HepG2 (cell line): ENCODE measurements around the gene JMJD1C. TPM values are rescaled to one million over a fixed set of nuclear protein-coding genes. Genes with fewer than 3 reads are reported as not detected.

ENCODE experiments used
- ATAC-seq: fragments of 200-7000 bp; cut with Tn5 transposase; 3 replicates; pipeline ENCODE4 v1.9.1; 2020; ENCODE audit warnings: mild to moderate bottlenecking, moderate library complexity
- BruUV-seq: library from RNA; stranded (reverse); fragments of 400-500 nt; replicated peaks from 2 replicates; lab custom pipeline; 2021; lab: Mats Ljungman, UMichigan
- CTCF ChIA-PET: fragments of 300-600 bp; formaldehyde crosslinking; extraction: SDS; loops from one replicate; lab custom pipeline; 2021; ENCODE audit warnings: low total read pairs, inconsistent platforms, low intra/inter-chr PET ratio; lab: Yijun Ruan, JAX
- POLR2A ChIA-PET: fragments of 350-600 bp; sonication (Branson Sonifier 250); formaldehyde crosslinking; loops from one replicate; lab custom pipeline; 2020; ENCODE audit warnings: antibody characterized with exemption, inconsistent platforms; lab: Yijun Ruan, JAX
- DNase-seq: peaks from one replicate; pipeline ENCODE4 v3.0.0-alpha.2; 2015; ENCODE audit warnings: low spot score
- FAIRE-seq: peaks from 3 replicates; lab custom pipeline; 2011; peaks lifted over from hg19 to GRCh38; lab: Jason Lieb, UNC
- H2AFZ ChIP-seq: one replicate; pipeline ENCODE4 v1.6.1; 2011; ENCODE audit warnings: low read length, inconsistent platforms
- H3K27ac ChIP-seq: fragments of 300-600 bp; 3 replicates; pipeline ENCODE4 v1.8.0; 2011; ENCODE audit warnings: mixed run types, mild to moderate bottlenecking, mixed read lengths, low read length, inconsistent platforms; ENCODE audit not compliant: insufficient read depth; ENCODE audit errors: extremely low read length
- H3K27me3 ChIP-seq, 2 experiments: fragments of 200-600 bp in 1 of 2; 2 replicates in 1 of 2; 3 replicates in 1 of 2; pipeline versions ENCODE4 v1.6.0 to v1.8.0; 2011; ENCODE audit warnings: low read length in 2 of 2, mild to moderate bottlenecking in 2 of 2, moderate library complexity in 2 of 2, inconsistent platforms in 1 of 2; ENCODE audit not compliant: insufficient read depth in 2 of 2, control insufficient read depth in 1 of 2
- H3K36me3 ChIP-seq, 2 experiments: fragments of 200-600 bp in 1 of 2; replicated peaks in 1 of 2; 2 replicates in 1 of 2; 3 replicates in 1 of 2; pipeline versions ENCODE4 v1.5.1 to v1.8.0; 2011; ENCODE audit warnings: low read length in 2 of 2, inconsistent platforms in 1 of 2; ENCODE audit not compliant: insufficient read depth in 2 of 2, control insufficient read depth in 1 of 2
- H3K4me1 ChIP-seq: 2 replicates; pipeline ENCODE4 v1.5.1; 2012; ENCODE audit warnings: low read length, inconsistent platforms; ENCODE audit not compliant: insufficient read depth
- H3K4me2 ChIP-seq: 2 replicates; pipeline ENCODE4 v1.6.0; 2011; ENCODE audit warnings: low read depth, low read length, inconsistent platforms
- H3K4me3 ChIP-seq, 3 experiments: fragments of 200-600 bp in 1 of 3; sonication (generic), shearing (Covaris generic) in 1 of 3; replicated peaks in 1 of 3; 2 replicates each; pipeline ENCODE4 v1.5.1; 2011 to 2016; ENCODE audit warnings: low read length in 3 of 3, inconsistent platforms in 2 of 3, low read depth in 2 of 3, mild to moderate bottlenecking in 2 of 3, control low read depth in 1 of 3, mixed read lengths in 1 of 3; ENCODE audit not compliant: insufficient read depth in 1 of 3
- H3K79me2 ChIP-seq: one replicate; pipeline ENCODE4 v1.6.1; 2011; ENCODE audit warnings: low read length, inconsistent platforms; ENCODE audit not compliant: insufficient read depth
- H3K9ac ChIP-seq: 2 replicates; pipeline ENCODE4 v1.6.0; 2011; ENCODE audit warnings: mild to moderate bottlenecking, low read depth, low read length, inconsistent platforms; ENCODE audit not compliant: insufficient read depth
- H3K9me3 ChIP-seq: 2 replicates; pipeline ENCODE4 v1.5.1; 2012; ENCODE audit warnings: mild to moderate bottlenecking, low read length
- H4K20me1 ChIP-seq: 2 replicates; pipeline ENCODE4 v1.6.0; 2011; ENCODE audit warnings: inconsistent platforms, mild to moderate bottlenecking, low read length, moderate library complexity; ENCODE audit not compliant: insufficient read depth
- AHR ChIP-seq: IDR thresholded peaks from 2 replicates; pipeline ENCODE4 v1.6.1; 2018; ENCODE audit warnings: missing genetic modification reagents, missing compliant biosample characterization
- RBM22 ChIP-seq: fragments of 200-400 bp; formaldehyde crosslinking; optimal IDR thresholded peaks from 2 replicates; pipeline ENCODE3; 2017; ENCODE audit warnings: mild to moderate bottlenecking, low read length, moderate library complexity
- ZC3H13 ChIP-seq: sonication (generic); formaldehyde crosslinking; IDR thresholded peaks from 2 replicates; pipeline ENCODE4 v1.8.1; 2023; ENCODE audit warnings: mild to moderate bottlenecking, missing genetic modification reagents, moderate library complexity
- ZNF251 ChIP-seq: sonication (generic); formaldehyde crosslinking; IDR thresholded peaks from 2 replicates; pipeline ENCODE4 v1.9.0; 2021; ENCODE audit warnings: mild to moderate bottlenecking, missing genetic modification reagents
- ZNF670 ChIP-seq: sonication (generic); formaldehyde crosslinking; IDR thresholded peaks from 2 replicates; pipeline ENCODE4 v1.8.0; 2022; ENCODE audit warnings: mild to moderate bottlenecking, missing genetic modification reagents, borderline replicate concordance
- ZNF784 ChIP-seq: sonication (generic); formaldehyde crosslinking; IDR thresholded peaks from 2 replicates; pipeline ENCODE4 v1.5.1; 2020; ENCODE audit warnings: missing genetic modification reagents, mild to moderate bottlenecking, borderline replicate concordance
- ZSCAN12 ChIP-seq: sonication (generic); formaldehyde crosslinking; IDR thresholded peaks from 2 replicates; pipeline ENCODE4 v1.9.0; 2021; ENCODE audit warnings: mild to moderate bottlenecking, missing genetic modification reagents
- WGBS: methylation state at CpG from one replicate; pipeline ENCODE4 v1.1.6; 2017; ENCODE audit warnings: low lambda C conversion rate; 5-methylcytosine and 5-hydroxymethylcytosine counted together
- in situ Hi-C: cut with HindIII; loops from 2 replicates; pipeline ENCODE4 v1.10.0; 2017; ENCODE audit warnings: low pct_unique_long_range_greater_than_20kb; ENCODE audit not compliant: extremely low pct_ligation_motif_present
- intact Hi-C: fragments of 100-400 bp; cut with micrococcal nuclease; formaldehyde crosslinking; loops from one replicate; pipeline ENCODE4 v1.10.0; 2022; ENCODE audit not compliant: unreplicated experiment
- polyA plus RNA-seq, 8 experiments: library from polyadenylated mRNA; depleted of rRNA in 3 of 8; stranded (reverse) in 7 of 8; unstranded in 1 of 8; fragments of >200 nt; fragmentation: Illumina TruSeq in 4 of 8; extraction: Trizol in 4 of 8; gene quantifications; 2 replicates each; pipeline versions ENCODE4 v1.2.1 to v1.2.3, GENCODE V29; 2011 to 2016; ENCODE audit warnings: low read depth in 4 of 8, missing spikeins in 1 of 8, mixed read lengths in 1 of 8; ENCODE audit not compliant: insufficient read depth in 1 of 8
- total RNA-seq, 5 experiments: library from RNA; depleted of rRNA; stranded (reverse); fragments of >200 nt; fragmentation: Illumina TruSeq; extraction: Trizol; gene quantifications; 2 replicates each; pipeline ENCODE4 v1.2.3, GENCODE V29; 2016; ENCODE audit warnings: low read depth in 1 of 5

Gene JMJD1C
- total and polyA plus RNA-seq, 2 of the 13 experiments (the other 11 are each of a cell fraction or from before 2014, with no cell fraction given) = 42.3 to 42.7 TPM

GRCh38 chr10:63156236-63156635 is 309.5 kb downstream of the JMJD1C start:
- Histone ChIP-seq H3K36me3 (peaks cover 8 to 34% of the 10 kb centered on the region in 2 experiments; a peak in 4 of 5 replicates), H4K20me1 (peaks cover 4% of the 10 kb centered on the region; the same call in 1 of the 2 replicates), H3K4me2 (no peak overlapping the region), H3K27me3 (no peaks in the 10 kb centered on the region; a peak in 1 of 5 replicates), H2AFZ (no peak overlapping the region), H3K9ac (no peak overlapping the region), H3K27ac (no peak overlapping the region), H3K79me2 (no peaks in the 10 kb centered on the region), H3K4me1 (no peaks in the 10 kb centered on the region), H3K9me3 (no peaks in the 10 kb centered on the region), H3K4me3 (no peak overlapping the region)
- no peak for FAIRE-seq
- no peak for TF ChIP-seq ZNF670 (CRISPR knock-in tag)
- TF ChIP-seq ZNF251 (CRISPR knock-in tag) = no peak
- TF ChIP-seq ZNF784 = no peak
- no peak for TF ChIP-seq ZC3H13 (CRISPR knock-in tag)
- TF ChIP-seq AHR = no peak
- CTCF ChIA-PET = interaction anchor here (3.4 kb wide), 1 partner anchor 562 kb away, joined by 22 read pairs; no protein-coding TSS in a partner anchor
- POLR2A ChIA-PET = no interaction called here
- no peak for ATAC-seq
- no peak for DNase-seq
- in situ Hi-C loops = loop anchor here (5.0 kb wide), 1 partner anchor 559 kb away; no protein-coding TSS in a partner anchor
- 88% methylated on average over 2 of the region's 2 CpGs for WGBS
- no TSS peak for BruUV-seq
- intact Hi-C loops = loop anchor here (5.0 kb wide), 1 partner anchor 544 kb away; no protein-coding TSS in a partner anchor

GRCh38 chr10:63155388-63156020 is 310.3 kb downstream of the JMJD1C start:
- H3K79me2 ChIP-seq = no peaks in the 10 kb centered on the region
- intact Hi-C loops (loop anchor here (5.0 kb wide), 1 partner anchor 543 kb away; no protein-coding TSS in a partner anchor), in situ Hi-C loops (loop anchor here (5.0 kb wide), 1 partner anchor 558 kb away; no protein-coding TSS in a partner anchor)
- no peak overlapping the region for H3K27ac ChIP-seq
- CTCF ChIA-PET = no interaction called here
- no peak overlapping the region for H3K4me2 ChIP-seq
- H3K4me1 ChIP-seq = no peaks in the 10 kb centered on the region
- ATAC-seq = no peak
- BruUV-seq = no TSS peak
- POLR2A ChIA-PET = no interaction called here
- no peak for FAIRE-seq
- H2AFZ ChIP-seq = no peak overlapping the region
- over 99% methylated on average over 8 of the region's 8 CpGs for WGBS
- H3K4me3 ChIP-seq = no peak overlapping the region
- no peak for TF ChIP-seq ZSCAN12
- peak; percentile 38 for TF ChIP-seq RBM22
- H4K20me1 ChIP-seq = peaks cover 4% of the 10 kb centered on the region; the same call in 1 of the 2 replicates
- no peak overlapping the region for H3K9ac ChIP-seq
- DNase-seq = no peak
- no peaks in the 10 kb centered on the region for H3K9me3 ChIP-seq
- H3K36me3 ChIP-seq = peaks cover 10 to 38% of the 10 kb centered on the region in 2 experiments; a peak in 4 of 5 replicates
- no peaks in the 10 kb centered on the region; a peak in 1 of 5 replicates for H3K27me3 ChIP-seq
